ENCODE data around the gene RELN.
"Not testable (repeated sequence)": the region's sequence is repeated elsewhere in the genome, so short reads cannot be mapped to it uniquely, and the experiment has no call there.

Gene RELN

GRCh38 chr7:103833401-103833800, 156.1 kb downstream of the RELN start:
- no peak for DNase-seq (ENCODE audit: low spot score)

- no peak for DNase-seq (ENCODE audit: low spot score)
Measured at GRCh38 chr7:103832438-103832837, 157.0 kb downstream of the RELN start.

- no peak for DNase-seq (ENCODE audit: low spot score)
Measured at GRCh38 chr7:103824251-103824650, 165.2 kb downstream of the RELN start.

GRCh38 chr7:103823084-103823483, 166.4 kb downstream of the RELN start:
- DNase-seq (ENCODE audit: low spot score): no peak

- DNase-seq (ENCODE audit: low spot score): no peak
Measured at GRCh38 chr7:103821092-103821491, 168.4 kb downstream of the RELN start.

GRCh38 chr7:103815972-103816371, 173.5 kb downstream of the RELN start:
- DNase-seq (ENCODE audit: low spot score): not testable (repeated sequence)

- no peak for DNase-seq (ENCODE audit: low spot score)
Measured at GRCh38 chr7:103813970-103814369, 175.5 kb downstream of the RELN start.

GRCh38 chr7:103811997-103812396, 177.5 kb downstream of the RELN start:
- DNase-seq (ENCODE audit: low spot score): no peak

- no peak for DNase-seq (ENCODE audit: low spot score)
Measured at GRCh38 chr7:103811290-103811689, 178.2 kb downstream of the RELN start.

- DNase-seq (ENCODE audit: low spot score): no peak
Measured at GRCh38 chr7:103810112-103810744, 179.2 kb downstream of the RELN start.

- no peak for DNase-seq (ENCODE audit: low spot score)
Measured at GRCh38 chr7:103809229-103809994, 180.0 kb downstream of the RELN start.

GRCh38 chr7:103805346-103805745, 184.1 kb downstream of the RELN start:
- DNase-seq (ENCODE audit: low spot score): no peak

- DNase-seq (ENCODE audit: low spot score): no peak
Measured at GRCh38 chr7:103803631-103804030, 185.8 kb downstream of the RELN start.

- no peak for DNase-seq (ENCODE audit: low spot score)
Measured at GRCh38 chr7:103799298-103799697, 190.2 kb downstream of the RELN start.

GRCh38 chr7:103797647-103798307, 191.7 kb downstream of the RELN start:
- no peak for DNase-seq (ENCODE audit: low spot score)

- no peak for DNase-seq (ENCODE audit: low spot score)
Measured at GRCh38 chr7:103796327-103796962, 193.0 kb downstream of the RELN start.

- DNase-seq (ENCODE audit: low spot score): no peak
Measured at GRCh38 chr7:103795787-103796186, 193.7 kb downstream of the RELN start.

GRCh38 chr7:103795107-103795506, 194.4 kb downstream of the RELN start:
- DNase-seq (ENCODE audit: low spot score): no peak

- no peak for DNase-seq (ENCODE audit: low spot score)
Measured at GRCh38 chr7:103794424-103794823, 195.0 kb downstream of the RELN start.

GRCh38 chr7:103793614-103794013, 195.8 kb downstream of the RELN start:
- DNase-seq (ENCODE audit: low spot score): no peak

GRCh38 chr7:103791894-103792293, 197.6 kb downstream of the RELN start:
- no peak for DNase-seq (ENCODE audit: low spot score)

- not testable (repeated sequence) for DNase-seq (ENCODE audit: low spot score)
Measured at GRCh38 chr7:103787041-103787440, 202.4 kb downstream of the RELN start.
